Measurements from ENCODE around the gene STX2.

Gene STX2

GRCh38 chr12:130800312-130800711 is 38.7 kb downstream of the STX2 start:
- Histone ChIP-seq H3K27me3 (ENCODE audit: insufficient read depth, low read depth) (no peaks in the 10 kb centered on the region), H3K27ac (no peak overlapping the region), H3K9ac (no peak overlapping the region), H3K4me2 (no peak overlapping the region), H3K4me3 (IDR thresholded peaks at IDR 0.05; ENCODE audit: insufficient read depth, low read depth, low read length) (no peak overlapping the region), H3K79me2 (ENCODE audit: insufficient read depth, low read depth) (no peaks in the 10 kb centered on the region), H4K20me1 (ENCODE audit: insufficient read depth) (no peaks in the 10 kb centered on the region), H3K4me1 (ENCODE audit: low read depth, poor library complexity, severe bottlenecking) (no peaks in the 10 kb centered on the region), H3K36me3 (ENCODE audit: insufficient read depth) (no peaks in the 10 kb centered on the region), H2AFZ (ENCODE audit: low read depth) (no peak overlapping the region)
- no peak for TF ChIP-seq CTCF (conservative IDR thresholded peaks at IDR 0.05; ENCODE audit: low read depth, low read length)

- H3K27me3 ChIP-seq (ENCODE audit: insufficient read depth, low read depth), result no peaks in the 10 kb centered on the region
- no peak overlapping the region for H2AFZ ChIP-seq (ENCODE audit: low read depth)
- no peaks in the 10 kb centered on the region for H3K4me1 ChIP-seq (ENCODE audit: low read depth, poor library complexity, severe bottlenecking)
- H3K36me3 ChIP-seq (ENCODE audit: insufficient read depth), result no peaks in the 10 kb centered on the region
- no peak for TF ChIP-seq CTCF (conservative IDR thresholded peaks at IDR 0.05; ENCODE audit: low read depth, low read length)
- H3K27ac ChIP-seq, result no peak overlapping the region
- no peaks in the 10 kb centered on the region for H3K79me2 ChIP-seq (ENCODE audit: insufficient read depth, low read depth)
- H3K4me3 ChIP-seq (IDR thresholded peaks at IDR 0.05; ENCODE audit: insufficient read depth, low read depth, low read length), result no peak overlapping the region
- no peak overlapping the region for H3K4me2 ChIP-seq
- no peak overlapping the region for H3K9ac ChIP-seq
- H4K20me1 ChIP-seq (ENCODE audit: insufficient read depth), result no peaks in the 10 kb centered on the region
These were observed 40.0 kb downstream of the STX2 start for GRCh38 chr12:130799051-130799450.

GRCh38 chr12:130796985-130797686 is 41.9 kb downstream of the STX2 start:
- Histone ChIP-seq H3K9ac (no peak overlapping the region), H2AFZ (ENCODE audit: low read depth) (no peak overlapping the region), H3K4me1 (ENCODE audit: low read depth, poor library complexity, severe bottlenecking) (no peaks in the 10 kb centered on the region), H3K4me3 (IDR thresholded peaks at IDR 0.05; ENCODE audit: insufficient read depth, low read depth, low read length) (no peak overlapping the region), H3K27me3 (ENCODE audit: insufficient read depth, low read depth) (no peaks in the 10 kb centered on the region), H3K4me2 (no peak overlapping the region), H3K27ac (no peak overlapping the region), H3K36me3 (ENCODE audit: insufficient read depth) (no peaks in the 10 kb centered on the region), H4K20me1 (ENCODE audit: insufficient read depth) (no peaks in the 10 kb centered on the region), H3K79me2 (ENCODE audit: insufficient read depth, low read depth) (no peaks in the 10 kb centered on the region)
- no peak for TF ChIP-seq CTCF (conservative IDR thresholded peaks at IDR 0.05; ENCODE audit: low read depth, low read length)

GRCh38 chr12:130795906-130796305 is 43.1 kb downstream of the STX2 start:
- Histone ChIP-seq H3K36me3 (ENCODE audit: insufficient read depth) (no peaks in the 10 kb centered on the region), H3K4me3 (IDR thresholded peaks at IDR 0.05; ENCODE audit: insufficient read depth, low read depth, low read length) (no peak overlapping the region)
- TF ChIP-seq CTCF (conservative IDR thresholded peaks at IDR 0.05; ENCODE audit: low read depth, low read length), result no peak

More at GRCh38 chr12:130795906-130796305, 43.1 kb downstream of the STX2 start:
- no peaks in the 10 kb centered on the region for H3K79me2 ChIP-seq (ENCODE audit: insufficient read depth, low read depth)
- no peaks in the 10 kb centered on the region for H3K27me3 ChIP-seq (ENCODE audit: insufficient read depth, low read depth)
- H3K9ac ChIP-seq, result no peak overlapping the region
- H3K4me2 ChIP-seq, result no peak overlapping the region
- H2AFZ ChIP-seq (ENCODE audit: low read depth), result no peak overlapping the region
- H3K4me1 ChIP-seq (ENCODE audit: low read depth, poor library complexity, severe bottlenecking), result no peaks in the 10 kb centered on the region
- H3K27ac ChIP-seq, result no peak overlapping the region
- H4K20me1 ChIP-seq (ENCODE audit: insufficient read depth), result no peaks in the 10 kb centered on the region

Measured in KMS-11 (cell line).